ENCODE data around the gene ETFB. TPM values are rescaled to one million over a fixed set of nuclear protein-coding genes. Genes with fewer than 3 reads are reported as not detected.
"Not testable (repeated sequence)": the region's sequence is repeated elsewhere in the genome, so short reads cannot be mapped to it uniquely, and the experiment has no call there.

The ETFB gene
- total RNA-seq, 1 experiment from 2014 or later = 203 TPM

GRCh38 chr19:51398096-51398704, 32.0 kb upstream of the ETFB start:
- CTCF ChIA-PET = interaction anchor here (0.6 to 1.8 kb wide), 2 partner anchors 9 to 259 kb away, joined by 3 to 13 read pairs; no protein-coding TSS in a partner anchor
- peak; percentile 21 for TF ChIP-seq CTCF (IDR thresholded peaks at IDR 0.05; ENCODE audit: unreplicated experiment)
- peaks cover 14% of the 10 kb centered on the region for H3K9me3 Mint-ChIP-seq (ENCODE audit: low read depth, unreplicated experiment)
- peaks cover 16% of the 10 kb centered on the region for H3K36me3 Mint-ChIP-seq (ENCODE audit: insufficient read depth, unreplicated experiment)
- no peaks in the 10 kb centered on the region for H3K27me3 Mint-ChIP-seq (ENCODE audit: unreplicated experiment)
- no peak for DNase-seq
- no peak overlapping the region for H3K4me3 Mint-ChIP-seq (ENCODE audit: low read depth, unreplicated experiment)
- no TSS peak for BruUV-seq (replicated peaks)
- intact Hi-C loops (cut with micrococcal nuclease; ENCODE audit: unreplicated experiment) = loop anchor here (1.0 kb wide), 1 partner anchor 259 kb away; no protein-coding TSS in a partner anchor
- H3K27ac Mint-ChIP-seq (ENCODE audit: unreplicated experiment) = no peak overlapping the region
- H3K4me1 Mint-ChIP-seq (ENCODE audit: low read depth, unreplicated experiment) = peaks cover 10% of the 10 kb centered on the region

- BruUV-seq (replicated peaks); DNase-seq; H3K4me1 Mint-ChIP-seq (ENCODE audit: low read depth, unreplicated experiment); H3K9me3 Mint-ChIP-seq (ENCODE audit: low read depth, unreplicated experiment); H3K27me3 Mint-ChIP-seq (ENCODE audit: unreplicated experiment); H3K27ac Mint-ChIP-seq (ENCODE audit: unreplicated experiment); CTCF ChIA-PET; intact Hi-C loops (cut with micrococcal nuclease; ENCODE audit: unreplicated experiment); H3K4me3 Mint-ChIP-seq (ENCODE audit: low read depth, unreplicated experiment): not testable (repeated sequence)
- H3K36me3 Mint-ChIP-seq (ENCODE audit: insufficient read depth, unreplicated experiment) = peaks cover 16% of the 10 kb centered on the region
Measured at GRCh38 chr19:51397453-51397852, 31.3 kb upstream of the ETFB start.

GRCh38 chr19:51396175-51396574, 30.0 kb upstream of the ETFB start:
- intact Hi-C loops (cut with micrococcal nuclease; ENCODE audit: unreplicated experiment) = no loop called here
- H3K36me3 Mint-ChIP-seq (ENCODE audit: insufficient read depth, unreplicated experiment) = peaks cover 16% of the 10 kb centered on the region
- no peaks in the 10 kb centered on the region for H3K27me3 Mint-ChIP-seq (ENCODE audit: unreplicated experiment)
- CTCF ChIA-PET = interaction anchor here (0.7 kb wide), 1 partner anchor 42 kb away, joined by 4 read pairs; no protein-coding TSS in a partner anchor
- no peak overlapping the region for H3K4me3 Mint-ChIP-seq (ENCODE audit: low read depth, unreplicated experiment)
- H3K4me1 Mint-ChIP-seq (ENCODE audit: low read depth, unreplicated experiment) = peaks cover 10% of the 10 kb centered on the region
- DNase-seq = no peak
- H3K27ac Mint-ChIP-seq (ENCODE audit: unreplicated experiment) = no peak overlapping the region
- H3K9me3 Mint-ChIP-seq (ENCODE audit: low read depth, unreplicated experiment) = peaks cover 3% of the 10 kb centered on the region
- no peak for TF ChIP-seq CTCF (IDR thresholded peaks at IDR 0.05; ENCODE audit: unreplicated experiment)
- no TSS peak for BruUV-seq (replicated peaks)

GRCh38 chr19:51394050-51394836, 28.1 kb upstream of the ETFB start:
- Mint-ChIP-seq H3K4me3 (ENCODE audit: low read depth, unreplicated experiment) (peak overlapping the region; percentile 78), H3K27me3 (ENCODE audit: unreplicated experiment) (no peaks in the 10 kb centered on the region), H3K4me1 (ENCODE audit: low read depth, unreplicated experiment) (peaks cover 10% of the 10 kb centered on the region), H3K27ac (ENCODE audit: unreplicated experiment) (peak overlapping the region; percentile 74), H3K36me3 (ENCODE audit: insufficient read depth, unreplicated experiment) (peaks cover 22% of the 10 kb centered on the region), H3K9me3 (ENCODE audit: low read depth, unreplicated experiment) (no peaks in the 10 kb centered on the region)
- no TSS peak for BruUV-seq (replicated peaks)
- intact Hi-C loops (cut with micrococcal nuclease; ENCODE audit: unreplicated experiment) = no loop called here
- no peak for TF ChIP-seq CTCF (IDR thresholded peaks at IDR 0.05; ENCODE audit: unreplicated experiment)
- DNase-seq = peak; percentile 96
- CTCF ChIA-PET = interaction anchor here (0.6 to 2.3 kb wide), 9 partner anchors 14 to 263 kb away, joined by 3 to 9 read pairs (median 3); no protein-coding TSS in a partner anchor
